ENCODE data around the gene PCGF3.

The PCGF3 gene

DNA sequence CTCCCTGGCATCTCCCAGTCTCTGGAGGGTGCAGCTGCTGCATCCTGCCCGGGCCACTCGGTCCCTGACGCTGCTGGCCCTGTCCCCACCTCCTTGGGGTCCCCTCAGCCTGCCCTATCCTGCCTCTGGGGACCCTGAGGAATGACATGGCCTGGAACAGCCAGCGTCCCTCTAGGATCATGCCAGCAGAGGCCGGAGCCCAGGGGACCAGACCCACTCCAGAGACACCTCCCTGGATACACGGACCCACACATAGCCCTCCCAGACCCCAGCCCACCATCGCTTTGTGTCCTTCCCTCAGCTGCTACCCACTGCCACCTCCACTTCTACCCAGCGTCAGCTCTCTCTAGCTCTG lies 84.8 kb downstream of the PCGF3 start:
- H3K27ac ChIP-seq = peak overlapping the region; percentile 95
- TF ChIP-seq, protein P1, sequence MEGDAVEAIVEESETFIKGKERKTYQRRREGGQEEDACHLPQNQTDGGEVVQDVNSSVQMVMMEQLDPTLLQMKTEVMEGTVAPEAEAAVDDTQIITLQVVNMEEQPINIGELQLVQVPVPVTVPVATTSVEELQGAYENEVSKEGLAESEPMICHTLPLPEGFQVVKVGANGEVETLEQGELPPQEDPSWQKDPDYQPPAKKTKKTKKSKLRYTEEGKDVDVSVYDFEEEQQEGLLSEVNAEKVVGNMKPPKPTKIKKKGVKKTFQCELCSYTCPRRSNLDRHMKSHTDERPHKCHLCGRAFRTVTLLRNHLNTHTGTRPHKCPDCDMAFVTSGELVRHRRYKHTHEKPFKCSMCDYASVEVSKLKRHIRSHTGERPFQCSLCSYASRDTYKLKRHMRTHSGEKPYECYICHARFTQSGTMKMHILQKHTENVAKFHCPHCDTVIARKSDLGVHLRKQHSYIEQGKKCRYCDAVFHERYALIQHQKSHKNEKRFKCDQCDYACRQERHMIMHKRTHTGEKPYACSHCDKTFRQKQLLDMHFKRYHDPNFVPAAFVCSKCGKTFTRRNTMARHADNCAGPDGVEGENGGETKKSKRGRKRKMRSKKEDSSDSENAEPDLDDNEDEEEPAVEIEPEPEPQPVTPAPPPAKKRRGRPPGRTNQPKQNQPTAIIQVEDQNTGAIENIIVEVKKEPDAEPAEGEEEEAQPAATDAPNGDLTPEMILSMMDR (conservative IDR thresholded peaks at IDR 0.05) = no peak
- no peak for TF ChIP-seq ZFX (IDR thresholded peaks at IDR 0.05)

DNA sequence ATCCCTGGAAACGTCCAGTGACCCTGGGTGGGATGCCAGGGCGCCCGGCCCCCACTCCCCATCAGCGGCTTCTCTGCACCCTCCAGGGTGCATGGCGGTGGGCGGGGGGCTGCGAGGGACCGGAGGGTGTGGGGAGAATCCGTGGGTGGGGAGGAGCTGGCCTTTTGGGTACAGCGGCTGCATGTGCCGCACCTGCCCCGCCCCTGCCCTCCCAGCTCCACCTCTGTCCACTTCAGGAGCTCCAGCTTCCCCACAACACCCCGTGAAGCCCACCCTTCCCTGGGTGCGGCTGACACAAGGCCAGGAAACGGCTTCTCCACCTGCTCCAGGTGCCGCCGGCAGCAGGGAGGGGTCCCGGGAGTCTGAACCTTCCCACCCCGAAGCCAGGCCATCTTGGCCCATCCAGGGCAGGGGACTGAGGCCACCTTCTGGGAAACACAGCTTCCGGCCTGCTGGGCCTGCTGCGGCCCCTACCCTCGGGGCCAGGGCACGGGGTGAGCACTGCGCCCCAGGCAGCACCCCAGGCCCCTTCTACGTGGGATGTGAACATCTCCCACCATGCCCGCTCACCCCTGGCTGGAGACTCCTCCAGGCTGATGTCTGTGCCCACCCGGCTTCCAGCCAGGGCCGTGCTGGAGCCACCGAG lies 85.7 kb downstream of the PCGF3 start:
- TF ChIP-seq, protein P1 (conservative IDR thresholded peaks at IDR 0.05) = no peak
- no peak for TF ChIP-seq ZFX (IDR thresholded peaks at IDR 0.05)
- H3K27ac ChIP-seq = peak overlapping the region; percentile 61

DNA sequence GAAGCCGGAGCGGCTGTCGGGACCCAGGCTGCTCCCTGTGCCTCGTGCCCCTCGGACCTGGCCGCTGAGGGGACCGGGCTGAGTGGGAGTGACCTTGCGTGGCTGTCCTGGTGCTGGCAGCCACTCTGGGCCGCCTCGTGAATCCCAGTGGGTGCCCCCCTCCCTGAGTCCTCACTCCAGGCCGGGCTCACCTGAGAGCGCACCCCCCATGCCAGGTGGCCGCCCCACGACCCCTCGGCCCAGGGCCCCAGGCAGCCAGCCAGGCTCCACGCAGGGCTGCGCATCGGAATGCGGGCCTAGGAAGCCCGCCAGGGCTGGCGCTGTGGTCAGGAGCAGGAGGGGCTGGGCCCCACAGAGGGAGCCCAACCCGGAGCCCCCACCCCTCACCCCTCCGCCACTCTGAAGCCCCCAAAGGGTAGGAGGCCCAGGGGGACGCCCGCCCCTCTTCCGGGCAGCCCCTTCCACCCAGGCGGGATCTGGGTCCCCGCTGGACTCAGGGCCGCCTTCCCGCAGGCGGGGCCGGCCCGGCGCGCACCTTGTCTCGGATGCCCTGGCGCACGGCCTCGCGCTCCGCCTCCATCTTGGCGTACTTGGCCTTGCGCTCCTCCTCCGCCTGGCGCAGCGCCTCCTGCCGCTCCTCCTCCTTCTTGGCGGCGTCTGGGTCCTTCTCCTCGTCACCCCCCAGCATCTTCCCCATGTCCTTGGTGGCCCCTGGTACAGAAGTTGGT lies 86.4 kb downstream of the PCGF3 start:
- TF ChIP-seq, protein P1 (conservative IDR thresholded peaks at IDR 0.05) = no peak
- no peak for TF ChIP-seq ZFX (IDR thresholded peaks at IDR 0.05)
- H3K27ac ChIP-seq = peak overlapping the region; percentile 61

DNA sequence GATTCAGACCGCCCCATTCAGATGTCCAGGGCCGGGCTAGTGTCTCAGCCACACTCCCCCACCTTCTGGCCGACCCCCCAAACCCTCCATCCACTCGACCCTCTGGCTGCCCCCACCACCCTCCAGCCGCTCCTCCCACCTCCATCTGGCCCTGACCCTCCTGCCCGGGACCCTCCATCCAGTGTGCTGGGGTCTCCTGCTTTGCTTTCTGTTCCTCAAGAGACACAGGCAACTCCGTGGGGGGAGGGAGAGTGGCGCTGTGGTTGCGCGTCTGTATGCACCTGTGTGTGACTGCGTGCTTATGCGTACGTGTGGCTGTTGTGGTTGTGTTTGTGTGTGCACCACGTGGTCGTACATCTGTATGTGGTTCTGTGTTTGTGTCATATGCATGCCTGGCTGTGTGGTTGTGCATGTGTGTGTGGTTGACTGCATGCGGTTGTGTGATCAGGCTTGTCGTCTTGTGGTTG lies 87.0 kb downstream of the PCGF3 start:
- H3K27ac ChIP-seq = peak overlapping the region; percentile 61
- no peak for TF ChIP-seq ZFX (IDR thresholded peaks at IDR 0.05)
- TF ChIP-seq, protein P1 (conservative IDR thresholded peaks at IDR 0.05) = no peak

DNA sequence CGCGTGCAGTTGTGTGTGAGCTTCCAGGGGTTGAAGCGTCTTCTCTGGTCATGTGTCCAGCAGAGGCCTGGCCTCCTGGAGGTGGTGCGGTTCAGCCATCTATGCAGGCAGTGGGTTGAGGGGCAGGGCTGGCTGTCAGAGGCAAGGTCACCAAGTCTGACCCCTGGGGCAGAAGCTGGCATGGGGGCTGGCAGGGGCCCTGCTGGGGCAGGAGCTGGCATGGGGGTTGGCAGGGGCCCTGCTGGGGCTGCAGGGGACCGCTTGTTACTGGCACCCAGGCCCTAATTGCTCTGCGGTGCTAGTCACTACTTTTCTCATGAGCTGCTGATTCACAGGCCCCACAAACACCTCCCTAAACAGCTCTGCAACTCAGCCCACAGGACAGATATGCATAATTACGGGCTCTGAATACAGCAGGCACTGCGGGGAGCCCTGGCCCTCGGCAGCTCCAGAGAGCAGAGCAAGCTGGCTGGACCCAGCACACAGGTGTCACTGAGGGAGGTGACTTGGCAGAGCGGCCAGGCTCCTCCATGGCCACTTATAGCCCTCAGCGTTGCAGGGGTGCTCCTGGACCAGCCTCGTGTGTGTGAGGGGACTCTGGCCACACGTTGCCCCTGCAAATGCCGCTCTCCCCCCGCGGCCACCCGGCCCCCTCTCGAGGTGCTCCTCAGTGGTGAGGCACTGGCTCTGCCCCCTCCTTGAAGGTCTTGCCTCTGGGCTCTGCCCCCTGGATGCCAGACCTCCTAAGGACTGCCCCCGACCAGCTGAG lies 87.6 kb downstream of the PCGF3 start:
- TF ChIP-seq, protein P1 (conservative IDR thresholded peaks at IDR 0.05) = no peak
- no peak for TF ChIP-seq ZFX (IDR thresholded peaks at IDR 0.05)
- peak overlapping the region; percentile 61 for H3K27ac ChIP-seq

DNA sequence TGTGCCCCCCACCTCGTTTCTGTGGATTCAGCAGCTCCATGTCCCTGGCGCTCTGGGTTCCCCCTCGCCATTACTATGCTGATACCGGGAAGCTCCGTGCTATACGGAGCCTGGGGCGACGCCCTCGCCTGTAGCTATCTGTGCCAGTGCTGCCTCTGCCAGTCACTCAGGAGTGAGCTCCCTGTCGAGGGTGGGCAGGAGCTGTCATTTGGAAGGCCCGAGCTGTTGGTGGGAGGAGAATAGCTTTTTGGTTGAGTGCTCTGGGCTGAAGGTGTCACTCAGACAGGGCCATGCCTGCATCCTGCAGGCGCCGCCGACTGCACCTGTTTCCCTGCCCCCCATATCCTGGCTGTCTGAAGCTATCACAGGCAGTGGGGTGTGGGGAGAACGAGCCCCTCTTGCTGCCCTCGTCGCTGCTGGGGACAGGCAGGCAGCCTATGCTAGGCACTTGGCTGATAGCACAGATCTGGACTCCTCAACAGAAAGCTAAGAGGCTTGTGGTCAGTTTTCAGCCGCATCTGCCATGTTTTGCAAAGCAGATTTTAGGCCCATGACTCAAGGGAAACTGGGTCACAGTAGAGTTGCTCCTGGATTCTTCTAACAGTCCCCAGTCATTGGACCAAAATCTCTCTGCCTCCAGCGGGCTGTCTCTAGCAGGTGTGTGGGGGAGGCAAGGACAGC lies 88.4 kb downstream of the PCGF3 start:
- no peak overlapping the region for H3K27ac ChIP-seq
- TF ChIP-seq, protein P1 (conservative IDR thresholded peaks at IDR 0.05) = no peak
- TF ChIP-seq ZFX (IDR thresholded peaks at IDR 0.05) = no peak
